Upper lobe of right lung (tissue), 1 donor: ENCODE data around the gene SRGAP3. TPM values are rescaled to one million over a fixed set of nuclear protein-coding genes. Genes with fewer than 3 reads are reported as not detected.

Experiments used
- ATAC-seq: fragments of 200-7000 bp; cut with Tn5 transposase; one replicate; pipeline ENCODE4 v1.9.1; 2020; ENCODE audit warnings: mild to moderate bottlenecking, moderate library complexity
- DNase-seq: peaks from one replicate; pipeline ENCODE4 v3.0.0-alpha.2; 2020
- H3K27ac ChIP-seq: fragments of 200-600 bp; one replicate; pipeline ENCODE4 v1.8.0; 2022
- H3K27me3 ChIP-seq: fragments of 200-600 bp; one replicate; pipeline ENCODE4 v1.8.0; 2022; ENCODE audit warnings: mild to moderate bottlenecking
- H3K36me3 ChIP-seq: fragments of 200-600 bp; one replicate; pipeline ENCODE4 v1.8.0; 2022
- H3K4me1 ChIP-seq: fragments of 200-600 bp; one replicate; pipeline ENCODE4 v1.8.0; 2022
- H3K4me3 ChIP-seq: fragments of 200-600 bp; one replicate; pipeline ENCODE4 v1.8.0; 2022; ENCODE audit warnings: mild to moderate bottlenecking
- H3K9me3 ChIP-seq: fragments of 200-600 bp; one replicate; pipeline ENCODE4 v1.8.0; 2022
- CTCF ChIP-seq: fragments of 200-600 bp; IDR thresholded peaks from one replicate; pipeline ENCODE4 v1.8.0; 2022; ENCODE audit warnings: antibody characterized with exemption
- intact Hi-C: fragments of 100-400 bp; cut with DNase I; formaldehyde crosslinking; loops from one replicate; pipeline ENCODE4 v1.11.0; 2022
- total RNA-seq: library from RNA; stranded (reverse); fragmentation: NEBNext Ultra II Directional; extraction: Animal tissue kit (Norgen Biotek cat#: 25700); gene quantifications from one replicate; pipeline ENCODE4 v1.2.1, GENCODE V29; 2021
- donor health status: DM: no; HTN: yes; CAD: no; lungs with severe emphysema.

Gene SRGAP3
- total RNA-seq, 1 donor from 2014 or later, result 3.2 TPM

- DNase-seq, result no peak
- H3K4me3 ChIP-seq, result no peak overlapping the region
- no peak for TF ChIP-seq CTCF
- intact Hi-C loops, result no loop called here
- no peak overlapping the region for H3K27ac ChIP-seq
- H3K4me1 ChIP-seq, result no peaks in the 10 kb centered on the region
- H3K9me3 ChIP-seq, result no peaks in the 10 kb centered on the region
- no peaks in the 10 kb centered on the region for H3K36me3 ChIP-seq
- ATAC-seq, result no peak
- no peaks in the 10 kb centered on the region for H3K27me3 ChIP-seq
Observed at GRCh38 chr3:9216736-9217135, 32.7 kb downstream of the SRGAP3 start.

GRCh38 chr3:9214599-9214998 lies 34.8 kb downstream of the SRGAP3 start:
- Histone ChIP-seq H3K4me3 (no peak overlapping the region), H3K27ac (no peak overlapping the region), H3K4me1 (no peaks in the 10 kb centered on the region), H3K36me3 (no peaks in the 10 kb centered on the region), H3K27me3 (no peaks in the 10 kb centered on the region), H3K9me3 (no peaks in the 10 kb centered on the region)
- intact Hi-C loops, result no loop called here
- DNase-seq (no peak), ATAC-seq (no peak)
- no peak for TF ChIP-seq CTCF

GRCh38 chr3:9214185-9214584 lies 35.3 kb downstream of the SRGAP3 start:
- DNase-seq (no peak), ATAC-seq (no peak)
- no peak overlapping the region for H3K4me3 ChIP-seq
- TF ChIP-seq CTCF, result no peak
- no peaks in the 10 kb centered on the region for H3K9me3 ChIP-seq
- intact Hi-C loops, result no loop called here
- H3K4me1 ChIP-seq, result no peaks in the 10 kb centered on the region
- no peaks in the 10 kb centered on the region for H3K36me3 ChIP-seq
- no peaks in the 10 kb centered on the region for H3K27me3 ChIP-seq
- no peak overlapping the region for H3K27ac ChIP-seq

DNA sequence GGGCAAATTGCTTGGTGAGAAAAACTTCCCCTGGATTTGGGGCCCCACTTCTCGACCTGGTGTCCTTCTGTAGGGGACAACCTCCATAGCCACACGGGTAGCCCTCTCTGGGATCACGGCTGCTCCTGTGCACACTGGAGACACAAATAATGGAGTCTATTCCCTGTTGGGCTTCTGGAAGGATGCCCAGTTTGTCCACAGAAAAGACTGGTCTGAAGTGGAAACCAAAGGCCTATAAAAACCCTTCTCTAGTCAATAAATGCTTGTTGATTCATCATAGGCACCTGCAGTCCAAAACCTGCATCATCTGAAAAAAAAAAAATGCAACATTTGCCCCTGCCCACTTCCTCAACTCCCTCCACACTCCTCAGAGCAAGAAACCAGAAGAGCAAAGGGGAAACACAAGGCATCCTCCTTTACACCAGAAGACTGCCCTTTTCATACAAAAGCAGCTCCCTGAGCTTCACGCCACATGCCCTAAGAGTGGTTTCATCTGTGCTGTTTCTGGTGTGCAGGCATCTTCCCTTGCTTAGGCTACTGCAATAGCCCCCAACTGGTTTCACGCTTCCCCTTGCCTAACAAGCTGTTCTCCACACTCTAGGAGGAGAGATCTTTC lies 36.3 kb downstream of the SRGAP3 start:
- H3K9me3 ChIP-seq, result no peaks in the 10 kb centered on the region
- no peaks in the 10 kb centered on the region for H3K36me3 ChIP-seq
- no peak for ATAC-seq
- TF ChIP-seq CTCF, result no peak
- H3K4me1 ChIP-seq, result no peaks in the 10 kb centered on the region
- H3K4me3 ChIP-seq, result no peak overlapping the region
- no peak overlapping the region for H3K27ac ChIP-seq
- no peak for DNase-seq
- intact Hi-C loops, result no loop called here
- no peaks in the 10 kb centered on the region for H3K27me3 ChIP-seq

GRCh38 chr3:9211155-9211950 lies 38.1 kb downstream of the SRGAP3 start:
- H3K4me1 ChIP-seq, result no peaks in the 10 kb centered on the region
- TF ChIP-seq CTCF, result no peak
- H3K4me3 ChIP-seq, result no peak overlapping the region
- DNase-seq, result no peak
- H3K9me3 ChIP-seq, result no peaks in the 10 kb centered on the region
- intact Hi-C loops, result no loop called here
- no peaks in the 10 kb centered on the region for H3K36me3 ChIP-seq
- H3K27ac ChIP-seq, result no peak overlapping the region
- no peaks in the 10 kb centered on the region for H3K27me3 ChIP-seq
- no peak for ATAC-seq
